ENCODE data around the gene NAE1.
"Not testable (repeated sequence)": the region's sequence is repeated elsewhere in the genome, so short reads cannot be mapped to it uniquely, and the experiment has no call there.

The NAE1 gene

GRCh38 chr16:66830422-66831404 lies at the start of gene NAE1:
NAE1 (minus strand) TSS chr16:66830976; CDS start chr16:66830899, 77 bp downstream.
- DNase-seq (ENCODE audit: low read depth in 2 of 2, low spot score in 1 of 2) = peak; percentile 70 to 82

- DNase-seq (ENCODE audit: low read depth in 2 of 2, low spot score in 1 of 2) = no peak
These were observed 47.3 kb upstream of the NAE1 start for GRCh38 chr16:66878067-66878466.

- DNase-seq (ENCODE audit: low read depth in 2 of 2, low spot score in 1 of 2) = no peak
These were observed 43.5 kb upstream of the NAE1 start for GRCh38 chr16:66874079-66874775.

GRCh38 chr16:66873685-66874055 lies 42.9 kb upstream of the NAE1 start:
- DNase-seq (ENCODE audit: low read depth in 2 of 2, low spot score in 1 of 2) = no peak

- DNase-seq (ENCODE audit: low read depth in 2 of 2, low spot score in 1 of 2) = peak; percentile 77 to 78
These were observed 42.3 kb upstream of the NAE1 start for GRCh38 chr16:66872943-66873684.

GRCh38 chr16:66872559-66872942 lies 41.8 kb upstream of the NAE1 start:
- DNase-seq (ENCODE audit: low read depth in 2 of 2, low spot score in 1 of 2) = no peak

- DNase-seq (ENCODE audit: low read depth in 2 of 2, low spot score in 1 of 2) = no peak
These were observed 41.1 kb upstream of the NAE1 start for GRCh38 chr16:66871840-66872239.

- not testable (repeated sequence) for DNase-seq (ENCODE audit: low read depth in 2 of 2, low spot score in 1 of 2)
These were observed 40.6 kb upstream of the NAE1 start for GRCh38 chr16:66871363-66871762.

- no peak for DNase-seq (ENCODE audit: low read depth in 2 of 2, low spot score in 1 of 2)
These were observed 38.6 kb upstream of the NAE1 start for GRCh38 chr16:66869424-66869823.

GRCh38 chr16:66863707-66864106 lies 32.9 kb upstream of the NAE1 start:
- no peak for DNase-seq (ENCODE audit: low read depth in 2 of 2, low spot score in 1 of 2)

- DNase-seq (ENCODE audit: low read depth in 2 of 2, low spot score in 1 of 2) = no peak
These were observed 31.3 kb upstream of the NAE1 start for GRCh38 chr16:66862023-66862520.

GRCh38 chr16:66859397-66860068 lies 28.8 kb upstream of the NAE1 start:
- no peak for DNase-seq (ENCODE audit: low read depth in 2 of 2, low spot score in 1 of 2)

GRCh38 chr16:66858740-66859396 lies 28.1 kb upstream of the NAE1 start:
- DNase-seq (ENCODE audit: low read depth in 2 of 2, low spot score in 1 of 2) = no peak

- DNase-seq (ENCODE audit: low read depth in 2 of 2, low spot score in 1 of 2) = no peak
These were observed 26.7 kb upstream of the NAE1 start for GRCh38 chr16:66857437-66857836.

GRCh38 chr16:66856801-66857200 lies 26.0 kb upstream of the NAE1 start:
- no peak for DNase-seq (ENCODE audit: low read depth in 2 of 2, low spot score in 1 of 2)

GRCh38 chr16:66856184-66856730 lies 25.5 kb upstream of the NAE1 start:
- DNase-seq (ENCODE audit: low read depth in 2 of 2, low spot score in 1 of 2) = no peak

- DNase-seq (ENCODE audit: low read depth in 2 of 2, low spot score in 1 of 2) = no peak
These were observed 22.7 kb upstream of the NAE1 start for GRCh38 chr16:66853261-66854139.

GRCh38 chr16:66851166-66851964 lies 20.6 kb upstream of the NAE1 start:
- no peak for DNase-seq (ENCODE audit: low read depth in 2 of 2, low spot score in 1 of 2)
